ENCODE measurements around the gene PRKAR1B. TPM values are rescaled to one million over a fixed set of nuclear protein-coding genes. Genes with fewer than 3 reads are reported as not detected.

The PRKAR1B gene
- total RNA-seq, 1 donor from 2014 or later, result 14.7 TPM

DNA sequence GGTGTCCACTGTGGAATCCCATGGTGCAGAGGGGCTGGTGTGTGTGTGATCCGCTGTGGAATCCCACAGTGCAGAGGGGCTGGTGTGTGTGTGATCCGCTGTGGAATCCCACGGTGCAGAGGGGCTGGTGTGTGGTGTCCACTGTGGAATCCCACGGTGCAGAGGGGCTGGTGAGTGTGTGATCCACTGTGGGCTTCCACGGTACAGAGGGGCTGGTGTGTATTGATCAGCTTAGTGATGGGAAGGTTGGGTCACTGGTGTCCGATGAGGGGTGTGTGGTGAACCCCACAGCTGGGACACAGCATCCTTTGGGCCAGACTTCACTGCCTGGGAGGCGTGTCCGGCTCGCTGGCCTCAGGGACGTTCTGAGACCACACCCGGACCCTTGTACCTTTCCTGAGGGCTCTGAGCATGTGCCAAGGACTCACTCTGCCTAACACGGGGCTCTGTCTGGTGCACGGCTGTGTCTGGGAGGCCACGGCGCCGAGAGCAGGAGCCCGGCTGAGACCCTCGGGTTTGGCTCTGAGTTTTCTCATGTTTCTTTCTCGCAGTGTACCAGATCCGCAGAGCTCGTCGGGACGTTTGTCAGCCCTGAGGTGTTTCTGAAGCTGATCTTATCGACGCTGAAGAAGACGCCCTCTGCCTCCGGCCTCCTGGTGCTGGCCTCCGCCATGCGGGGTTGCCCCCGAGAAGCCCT, 29.3 kb upstream of the PRKAR1B start:
- no peaks in the 10 kb centered on the region for H4K20me1 ChIP-seq (ENCODE audit: insufficient read depth, low read length)
- peaks cover 15% of the 10 kb centered on the region for H3K36me3 ChIP-seq (ENCODE audit: insufficient read depth, low read length)
- no peak for TF ChIP-seq EZH2 (IDR thresholded peaks at IDR 0.05; ENCODE audit: insufficient read depth, low read length)
- TF ChIP-seq, protein P1, sequence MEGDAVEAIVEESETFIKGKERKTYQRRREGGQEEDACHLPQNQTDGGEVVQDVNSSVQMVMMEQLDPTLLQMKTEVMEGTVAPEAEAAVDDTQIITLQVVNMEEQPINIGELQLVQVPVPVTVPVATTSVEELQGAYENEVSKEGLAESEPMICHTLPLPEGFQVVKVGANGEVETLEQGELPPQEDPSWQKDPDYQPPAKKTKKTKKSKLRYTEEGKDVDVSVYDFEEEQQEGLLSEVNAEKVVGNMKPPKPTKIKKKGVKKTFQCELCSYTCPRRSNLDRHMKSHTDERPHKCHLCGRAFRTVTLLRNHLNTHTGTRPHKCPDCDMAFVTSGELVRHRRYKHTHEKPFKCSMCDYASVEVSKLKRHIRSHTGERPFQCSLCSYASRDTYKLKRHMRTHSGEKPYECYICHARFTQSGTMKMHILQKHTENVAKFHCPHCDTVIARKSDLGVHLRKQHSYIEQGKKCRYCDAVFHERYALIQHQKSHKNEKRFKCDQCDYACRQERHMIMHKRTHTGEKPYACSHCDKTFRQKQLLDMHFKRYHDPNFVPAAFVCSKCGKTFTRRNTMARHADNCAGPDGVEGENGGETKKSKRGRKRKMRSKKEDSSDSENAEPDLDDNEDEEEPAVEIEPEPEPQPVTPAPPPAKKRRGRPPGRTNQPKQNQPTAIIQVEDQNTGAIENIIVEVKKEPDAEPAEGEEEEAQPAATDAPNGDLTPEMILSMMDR (IDR thresholded peaks at IDR 0.05; ENCODE audit: insufficient read depth, low read depth, low read length), result no peak
- no peak overlapping the region for H3K4me3 ChIP-seq (ENCODE audit: insufficient read depth, low read depth, low read length)
- H3K27me3 Mint-ChIP-seq (ENCODE audit: low read depth, unreplicated experiment), result no peaks in the 10 kb centered on the region
- no peak overlapping the region for H3K27ac ChIP-seq (ENCODE audit: low read depth, low read length)
- H2AFZ ChIP-seq (ENCODE audit: low read depth, low read length), result no peak overlapping the region
- H3K4me1 ChIP-seq (ENCODE audit: insufficient read depth, low read length), result no peaks in the 10 kb centered on the region
- H3K4me1 Mint-ChIP-seq (ENCODE audit: low read depth, unreplicated experiment), result no peaks in the 10 kb centered on the region
- no peak overlapping the region for H3K27ac Mint-ChIP-seq (ENCODE audit: unreplicated experiment)
- no peaks in the 10 kb centered on the region for H3K9me3 Mint-ChIP-seq (ENCODE audit: unreplicated experiment)
- DNase-seq (ENCODE audit: low read depth) (no peak), FAIRE-seq (no peak)
- H3K9ac ChIP-seq (ENCODE audit: low read length), result no peak overlapping the region
- no peaks in the 10 kb centered on the region for H3K79me2 ChIP-seq (ENCODE audit: insufficient read depth, low read length)
- H3K36me3 Mint-ChIP-seq (ENCODE audit: low read depth, unreplicated experiment), result peaks cover 34% of the 10 kb centered on the region
- no peaks in the 10 kb centered on the region for H3K9me3 ChIP-seq (ENCODE audit: insufficient read depth, low read depth, low read length)
- H3K4me3 Mint-ChIP-seq (ENCODE audit: unreplicated experiment), result no peak overlapping the region
- H3K27me3 ChIP-seq (ENCODE audit: insufficient read depth, low read length), result no peaks in the 10 kb centered on the region
- no peak overlapping the region for H3K4me2 ChIP-seq (ENCODE audit: low read length)

DNA sequence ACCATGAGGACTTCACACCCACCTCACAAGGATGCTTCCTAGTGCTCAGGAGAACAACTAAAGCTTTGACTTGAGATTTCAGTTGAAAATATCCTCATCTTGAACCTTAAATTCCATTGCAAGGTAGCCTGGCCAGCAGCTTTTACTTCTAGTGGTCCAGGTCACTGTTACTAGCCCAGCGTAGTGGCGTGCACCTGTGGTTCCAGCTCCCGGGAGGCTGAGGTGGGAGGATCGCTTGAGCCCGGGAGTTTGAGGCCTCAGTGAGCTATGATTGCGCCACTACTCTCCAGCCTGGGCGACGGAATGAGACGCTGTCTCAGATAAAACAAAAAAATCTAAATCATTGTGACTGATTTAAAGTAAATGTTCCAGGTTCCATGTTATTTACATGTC, 28.3 kb upstream of the PRKAR1B start:
- H4K20me1 ChIP-seq (ENCODE audit: insufficient read depth, low read length), result peaks cover 5% of the 10 kb centered on the region
- FAIRE-seq, result no peak
- H3K79me2 ChIP-seq (ENCODE audit: insufficient read depth, low read length), result peaks cover under 1% of the 10 kb centered on the region
- no peaks in the 10 kb centered on the region for H3K9me3 ChIP-seq (ENCODE audit: insufficient read depth, low read depth, low read length)
- H3K27me3 ChIP-seq (ENCODE audit: insufficient read depth, low read length), result no peaks in the 10 kb centered on the region
- Mint-ChIP-seq H3K27ac (ENCODE audit: unreplicated experiment) (no peak overlapping the region), H3K36me3 (ENCODE audit: low read depth, unreplicated experiment) (peaks cover 33% of the 10 kb centered on the region), H3K9me3 (ENCODE audit: unreplicated experiment) (no peaks in the 10 kb centered on the region), H3K27me3 (ENCODE audit: low read depth, unreplicated experiment) (no peaks in the 10 kb centered on the region), H3K4me1 (ENCODE audit: low read depth, unreplicated experiment) (no peaks in the 10 kb centered on the region), H3K4me3 (ENCODE audit: unreplicated experiment) (no peak overlapping the region)
- H3K9ac ChIP-seq (ENCODE audit: low read length), result no peak overlapping the region
- no peak overlapping the region for H3K4me2 ChIP-seq (ENCODE audit: low read length)
- DNase-seq (ENCODE audit: low read depth), result no peak
- peaks cover 17% of the 10 kb centered on the region for H3K36me3 ChIP-seq (ENCODE audit: insufficient read depth, low read length)
- H3K4me3 ChIP-seq (ENCODE audit: insufficient read depth, low read depth, low read length), result no peak overlapping the region
- H3K27ac ChIP-seq (ENCODE audit: low read depth, low read length), result no peak overlapping the region
- TF ChIP-seq EZH2 (IDR thresholded peaks at IDR 0.05; ENCODE audit: insufficient read depth, low read length), result no peak
- TF ChIP-seq, protein P1 (IDR thresholded peaks at IDR 0.05; ENCODE audit: insufficient read depth, low read depth, low read length), result no peak
- H2AFZ ChIP-seq (ENCODE audit: low read depth, low read length), result no peak overlapping the region
- no peaks in the 10 kb centered on the region for H3K4me1 ChIP-seq (ENCODE audit: insufficient read depth, low read length)

Measured in astrocyte (in vitro differentiated cells and primary cell).